Measurements from ENCODE around the gene IFI27.

DNA sequence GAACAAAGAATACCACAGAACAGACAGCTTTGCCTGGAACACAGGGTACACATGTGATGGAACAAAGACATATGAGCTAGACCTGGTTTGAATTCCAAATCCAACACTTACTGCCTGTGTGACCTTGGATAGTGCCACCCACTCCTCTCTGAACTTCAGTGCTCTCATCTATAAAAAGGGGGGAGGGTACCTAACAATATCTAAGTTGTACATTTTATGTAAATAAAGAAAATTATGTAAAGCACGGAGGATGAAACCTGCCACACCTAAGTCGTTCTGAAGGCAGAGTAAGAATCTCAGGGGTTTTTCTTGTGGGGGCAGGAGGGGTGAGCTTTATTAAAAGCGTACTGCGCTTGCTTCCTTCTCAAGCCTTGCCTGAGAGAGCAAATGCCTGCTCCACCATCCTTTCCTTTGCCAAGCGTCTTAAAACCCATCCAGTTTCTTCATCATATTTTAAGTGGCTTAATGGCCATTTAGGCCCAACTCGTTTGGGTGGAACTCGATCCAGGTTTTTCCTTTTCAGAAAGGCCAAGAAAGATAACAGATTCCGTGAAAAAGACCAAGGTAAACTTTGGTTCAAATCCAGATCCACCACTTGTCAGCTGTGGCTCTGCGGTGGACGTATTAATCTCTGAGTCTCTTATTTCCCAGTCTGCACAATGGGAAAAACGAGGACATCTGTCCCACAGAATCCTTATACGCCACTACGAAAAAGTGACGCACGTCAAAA lies 30.5 kb upstream of the IFI27 start:
- TF ChIP-seq, protein P1, sequence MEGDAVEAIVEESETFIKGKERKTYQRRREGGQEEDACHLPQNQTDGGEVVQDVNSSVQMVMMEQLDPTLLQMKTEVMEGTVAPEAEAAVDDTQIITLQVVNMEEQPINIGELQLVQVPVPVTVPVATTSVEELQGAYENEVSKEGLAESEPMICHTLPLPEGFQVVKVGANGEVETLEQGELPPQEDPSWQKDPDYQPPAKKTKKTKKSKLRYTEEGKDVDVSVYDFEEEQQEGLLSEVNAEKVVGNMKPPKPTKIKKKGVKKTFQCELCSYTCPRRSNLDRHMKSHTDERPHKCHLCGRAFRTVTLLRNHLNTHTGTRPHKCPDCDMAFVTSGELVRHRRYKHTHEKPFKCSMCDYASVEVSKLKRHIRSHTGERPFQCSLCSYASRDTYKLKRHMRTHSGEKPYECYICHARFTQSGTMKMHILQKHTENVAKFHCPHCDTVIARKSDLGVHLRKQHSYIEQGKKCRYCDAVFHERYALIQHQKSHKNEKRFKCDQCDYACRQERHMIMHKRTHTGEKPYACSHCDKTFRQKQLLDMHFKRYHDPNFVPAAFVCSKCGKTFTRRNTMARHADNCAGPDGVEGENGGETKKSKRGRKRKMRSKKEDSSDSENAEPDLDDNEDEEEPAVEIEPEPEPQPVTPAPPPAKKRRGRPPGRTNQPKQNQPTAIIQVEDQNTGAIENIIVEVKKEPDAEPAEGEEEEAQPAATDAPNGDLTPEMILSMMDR (conservative IDR thresholded peaks at IDR 0.05; ENCODE audit: low read depth, low read length), result no peak
- no peak for TF ChIP-seq EZH2 (IDR thresholded peaks at IDR 0.05; ENCODE audit: low read length, unreplicated experiment)
- TF ChIP-seq EZH2phosphoT487 (IDR thresholded peaks at IDR 0.05; ENCODE audit: borderline replicate concordance, low read length), result no peak

Data from PC-3 (cell line).